Measurements from ENCODE around the gene ALOX5. TPM values are rescaled to one million over a fixed set of nuclear protein-coding genes. Genes with fewer than 3 reads are reported as not detected.

Gene ALOX5
- total RNA-seq, 1 donor from 2014 or later = not detected

DNA sequence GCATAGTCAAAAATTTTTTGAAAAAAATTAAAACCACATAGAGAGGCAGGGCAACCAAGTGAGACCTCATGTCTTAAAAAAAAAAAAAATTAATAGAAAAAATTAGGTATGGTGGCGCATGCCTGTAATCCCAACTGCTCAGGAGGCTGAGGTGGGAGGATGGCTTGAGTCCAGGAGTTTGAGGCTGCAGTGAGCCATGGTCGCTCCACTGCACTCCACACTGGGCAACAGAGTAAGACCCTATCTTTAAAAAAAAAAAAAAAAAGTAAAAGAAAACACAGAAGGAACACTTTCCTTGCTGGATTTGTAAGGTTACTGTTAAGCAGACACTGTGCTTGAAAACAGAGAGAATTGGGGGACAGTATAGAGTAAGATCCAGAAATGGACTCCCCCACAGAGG lies 58.1 kb downstream of the ALOX5 start:
- H3K36me3 Mint-ChIP-seq (ENCODE audit: low read depth) = no peaks in the 10 kb centered on the region
- no peak overlapping the region for H3K4me3 Mint-ChIP-seq (ENCODE audit: unreplicated experiment)
- TF ChIP-seq, protein P1, sequence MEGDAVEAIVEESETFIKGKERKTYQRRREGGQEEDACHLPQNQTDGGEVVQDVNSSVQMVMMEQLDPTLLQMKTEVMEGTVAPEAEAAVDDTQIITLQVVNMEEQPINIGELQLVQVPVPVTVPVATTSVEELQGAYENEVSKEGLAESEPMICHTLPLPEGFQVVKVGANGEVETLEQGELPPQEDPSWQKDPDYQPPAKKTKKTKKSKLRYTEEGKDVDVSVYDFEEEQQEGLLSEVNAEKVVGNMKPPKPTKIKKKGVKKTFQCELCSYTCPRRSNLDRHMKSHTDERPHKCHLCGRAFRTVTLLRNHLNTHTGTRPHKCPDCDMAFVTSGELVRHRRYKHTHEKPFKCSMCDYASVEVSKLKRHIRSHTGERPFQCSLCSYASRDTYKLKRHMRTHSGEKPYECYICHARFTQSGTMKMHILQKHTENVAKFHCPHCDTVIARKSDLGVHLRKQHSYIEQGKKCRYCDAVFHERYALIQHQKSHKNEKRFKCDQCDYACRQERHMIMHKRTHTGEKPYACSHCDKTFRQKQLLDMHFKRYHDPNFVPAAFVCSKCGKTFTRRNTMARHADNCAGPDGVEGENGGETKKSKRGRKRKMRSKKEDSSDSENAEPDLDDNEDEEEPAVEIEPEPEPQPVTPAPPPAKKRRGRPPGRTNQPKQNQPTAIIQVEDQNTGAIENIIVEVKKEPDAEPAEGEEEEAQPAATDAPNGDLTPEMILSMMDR (IDR thresholded peaks at IDR 0.05) = no peak
- H3K27me3 Mint-ChIP-seq (ENCODE audit: low read depth) = peaks cover 10% of the 10 kb centered on the region
- H3K4me1 Mint-ChIP-seq (ENCODE audit: low read depth) = no peaks in the 10 kb centered on the region
- H3K27ac Mint-ChIP-seq (ENCODE audit: unreplicated experiment) = no peak overlapping the region
- peaks cover 10% of the 10 kb centered on the region for H3K9me3 Mint-ChIP-seq (ENCODE audit: low read depth)
- no peak for DNase-seq (ENCODE audit: low spot score)

- Mint-ChIP-seq H3K4me1 (ENCODE audit: low read depth) (peaks cover 4% of the 10 kb centered on the region), H3K9me3 (ENCODE audit: low read depth) (peaks cover 10% of the 10 kb centered on the region), H3K36me3 (ENCODE audit: low read depth) (no peaks in the 10 kb centered on the region), H3K4me3 (ENCODE audit: unreplicated experiment) (no peak overlapping the region), H3K27ac (ENCODE audit: unreplicated experiment) (no peak overlapping the region), H3K27me3 (ENCODE audit: low read depth) (peaks cover 10% of the 10 kb centered on the region)
- no peak for DNase-seq (ENCODE audit: low spot score)
- TF ChIP-seq, protein P1 (IDR thresholded peaks at IDR 0.05) = no peak
Measured at GRCh38 chr10:45432700-45433472, 58.9 kb downstream of the ALOX5 start.

DNA sequence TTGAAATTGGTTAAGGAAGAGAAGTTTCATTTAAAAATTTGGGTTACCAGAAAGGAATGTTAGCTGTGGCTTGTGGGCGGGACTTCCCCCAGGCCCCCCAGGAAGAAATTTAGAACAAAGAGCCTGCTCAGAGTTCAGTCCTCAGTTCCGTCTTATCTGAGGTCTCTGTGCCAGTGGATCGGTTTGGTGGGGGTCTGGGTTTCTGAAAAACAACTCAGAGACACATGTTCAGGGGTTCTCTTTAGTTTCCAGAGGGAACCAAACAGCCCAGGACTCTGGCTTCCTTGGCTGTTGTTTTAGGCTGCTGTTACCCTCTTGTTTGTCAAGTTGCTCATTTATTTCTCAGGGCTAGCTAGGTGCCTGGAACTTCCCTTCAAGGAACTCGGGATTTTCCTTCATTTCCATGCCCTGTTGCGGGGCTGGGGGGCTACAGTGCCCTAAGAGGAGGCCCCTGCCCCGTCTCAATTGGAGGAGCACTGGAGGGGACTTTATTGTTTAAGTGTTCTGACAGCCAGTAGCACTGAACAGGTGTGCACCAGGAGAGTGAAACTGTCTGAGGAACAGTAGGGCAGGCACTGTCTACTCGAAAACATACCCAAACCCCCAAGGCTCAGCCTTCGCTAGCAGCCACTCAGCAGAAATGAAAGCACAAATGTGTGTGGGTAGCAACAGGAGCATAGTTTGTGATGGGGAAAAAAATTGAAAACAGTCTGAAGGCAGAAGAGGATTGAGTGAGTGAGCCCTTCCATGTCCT lies 59.9 kb downstream of the ALOX5 start:
- Mint-ChIP-seq H3K27ac (ENCODE audit: unreplicated experiment) (no peak overlapping the region), H3K27me3 (ENCODE audit: low read depth) (peaks cover 3% of the 10 kb centered on the region), H3K4me3 (ENCODE audit: unreplicated experiment) (no peak overlapping the region), H3K4me1 (ENCODE audit: low read depth) (peaks cover 14% of the 10 kb centered on the region), H3K9me3 (ENCODE audit: low read depth) (peaks cover 10% of the 10 kb centered on the region), H3K36me3 (ENCODE audit: low read depth) (peaks cover 2% of the 10 kb centered on the region)
- no peak for DNase-seq (ENCODE audit: low spot score)
- TF ChIP-seq, protein P1 (IDR thresholded peaks at IDR 0.05) = no peak

DNA sequence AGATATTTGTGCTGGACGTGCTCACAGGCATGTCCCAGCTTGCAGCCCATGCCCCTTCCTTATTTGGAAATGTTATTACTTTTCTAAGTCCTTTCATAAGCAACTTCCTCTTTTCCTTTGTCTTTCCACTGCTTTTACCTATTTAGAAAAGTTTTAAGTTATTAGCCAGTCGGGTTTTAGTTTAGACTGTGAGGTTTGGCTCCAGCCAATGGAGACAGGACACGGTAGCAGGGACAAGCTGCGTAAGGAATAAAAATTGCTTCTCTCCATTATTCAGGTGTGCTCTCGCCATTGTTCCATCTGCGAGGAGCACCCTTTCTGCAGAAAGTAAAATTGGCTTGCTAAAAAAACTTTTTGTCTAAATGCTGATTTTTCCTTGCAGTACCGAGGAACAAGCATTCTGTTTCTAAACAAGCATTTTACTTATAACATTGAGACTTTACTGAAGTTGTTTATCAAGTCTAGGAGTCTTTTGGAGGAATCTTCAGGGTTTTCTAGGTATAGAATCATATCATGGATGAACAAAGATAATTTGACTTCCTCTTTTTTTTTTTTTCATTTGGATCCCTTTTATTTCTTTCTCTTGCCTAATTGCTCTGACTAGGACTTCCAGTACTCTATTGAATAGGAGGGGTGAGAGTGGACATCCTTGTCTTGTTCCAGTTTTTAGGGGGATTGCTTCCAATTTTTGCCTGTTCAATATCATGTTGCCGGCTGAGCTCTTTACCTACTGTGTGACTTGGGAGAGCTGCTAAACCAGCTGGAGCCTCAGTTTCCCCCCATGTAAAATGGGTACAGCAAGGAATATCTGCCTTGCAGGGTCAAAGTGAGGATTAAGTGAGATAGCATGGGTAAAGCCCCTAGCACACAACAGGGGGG lies 63.8 kb downstream of the ALOX5 start:
- TF ChIP-seq, protein P1 (IDR thresholded peaks at IDR 0.05) = no peak
- Mint-ChIP-seq H3K27ac (ENCODE audit: unreplicated experiment) (no peak overlapping the region), H3K4me1 (ENCODE audit: low read depth) (peaks cover 17% of the 10 kb centered on the region), H3K36me3 (ENCODE audit: low read depth) (peaks cover 2% of the 10 kb centered on the region), H3K9me3 (ENCODE audit: low read depth) (peaks cover 10% of the 10 kb centered on the region), H3K4me3 (ENCODE audit: unreplicated experiment) (no peak overlapping the region), H3K27me3 (ENCODE audit: low read depth) (no peaks in the 10 kb centered on the region)
- DNase-seq (ENCODE audit: low spot score) = no peak

All from chondrocyte (in vitro differentiated cells).